SK-N-SH (cell line): ENCODE data around the gene SULT1B1. TPM values are rescaled to one million over a fixed set of nuclear protein-coding genes. Genes with fewer than 3 reads are reported as not detected.

ENCODE experiments used
- CTCF ChIA-PET: fragments of 300-600, 350-600 bp; formaldehyde crosslinking; extraction: SDS; loops from one replicate; lab custom pipeline; 2021; lab: Yijun Ruan, JAX
- POLR2A ChIA-PET: fragments of 350-600 bp; sonication (Branson Sonifier 250); formaldehyde crosslinking; extraction: SDS; loops from one replicate; lab custom pipeline; 2020; ENCODE audit warnings: antibody characterized with exemption, inconsistent platforms; lab: Yijun Ruan, JAX
- DNase-seq: peaks from one replicate; pipeline ENCODE4 v3.0.0; 2012
- H2AFZ ChIP-seq: fragments of 200-600 bp; sonication (generic); 2 replicates; pipeline ENCODE4 v1.8.1; 2016; ENCODE audit warnings: antibody characterized with exemption, mild to moderate bottlenecking, low read depth
- H3F3A ChIP-seq: fragments of 200-600 bp; sonication (generic); replicated peaks from 2 replicates; pipeline ENCODE3; 2016; ENCODE audit warnings: antibody characterized with exemption, mild to moderate bottlenecking; ENCODE audit not compliant: insufficient read depth
- H3K27ac ChIP-seq, 2 experiments: fragments of 200-500 bp in 1 of 2; fragments of 200-600 bp in 1 of 2; sonication (Bioruptor generic) in 1 of 2; sonication (generic), shearing (Covaris generic) in 1 of 2; 2 replicates each; pipeline versions ENCODE4 v1.5.1 to v1.6.1; 2014 to 2016; ENCODE audit warnings: low read depth in 2 of 2, inconsistent platforms in 1 of 2, low read length in 1 of 2, mild to moderate bottlenecking in 1 of 2, mixed read lengths in 1 of 2
- H3K27me3 ChIP-seq: fragments of 200-600 bp; sonication (generic), shearing (Covaris generic); 2 replicates; pipeline ENCODE4 v1.6.1; 2016; ENCODE audit warnings: mixed run types; ENCODE audit not compliant: insufficient read depth
- H3K36me3 ChIP-seq, 2 experiments: fragments of 200-500 bp in 1 of 2; fragments of 200-600 bp in 1 of 2; sonication (Bioruptor generic) in 1 of 2; sonication (generic) in 1 of 2; replicated peaks in 1 of 2; 2 replicates each; pipeline versions ENCODE3 to v1.5.1; 2014 to 2016; ENCODE audit warnings: low read length in 1 of 2, mild to moderate bottlenecking in 1 of 2; ENCODE audit not compliant: insufficient read depth in 2 of 2, control insufficient read depth in 1 of 2
- H3K4me1 ChIP-seq, 2 experiments: fragments of 200-500 bp in 1 of 2; fragments of 200-600 bp in 1 of 2; sonication (Bioruptor generic) in 1 of 2; sonication (generic), shearing (Covaris generic) in 1 of 2; 2 replicates each; pipeline versions ENCODE4 v1.5.1 to v1.6.1; 2014 to 2016; ENCODE audit warnings: low read depth in 1 of 2, low read length in 1 of 2, mixed run types in 1 of 2; ENCODE audit not compliant: insufficient read depth in 2 of 2, control insufficient read depth in 1 of 2
- H3K4me2 ChIP-seq: fragments of 200-600 bp; sonication (generic), shearing (Covaris generic); 2 replicates; pipeline ENCODE4 v1.6.1; 2017; ENCODE audit warnings: mixed run types
- H3K4me3 ChIP-seq, 2 experiments: fragments of 200-500 bp in 1 of 2; fragments of 200-600 bp in 1 of 2; sonication (Bioruptor generic) in 1 of 2; sonication (generic), shearing (Covaris generic) in 1 of 2; 2 replicates each; pipeline versions ENCODE4 v1.5.1 to v1.8.1; 2014 to 2016; ENCODE audit warnings: low read depth in 2 of 2, inconsistent platforms in 1 of 2, low read length in 1 of 2, mild to moderate bottlenecking in 1 of 2, mixed read lengths in 1 of 2, moderate library complexity in 1 of 2
- H3K79me2 ChIP-seq: fragments of 200-600 bp; sonication (generic); 2 replicates; pipeline ENCODE4 v1.8.1; 2017; ENCODE audit warnings: mild to moderate bottlenecking; ENCODE audit not compliant: insufficient read depth
- H3K9ac ChIP-seq: fragments of 200-600 bp; sonication (generic); 2 replicates; pipeline ENCODE4 v1.6.1; 2017; ENCODE audit warnings: mixed run types
- H3K9me2 ChIP-seq: fragments of 200-600 bp; sonication (generic); 2 replicates; pipeline ENCODE4 v1.6.1; 2017; ENCODE audit warnings: mixed run types
- H3K9me3 ChIP-seq: fragments of 200-600 bp; sonication (generic); 2 replicates; pipeline ENCODE4 v1.6.1; 2017; ENCODE audit warnings: mixed run types, mild to moderate bottlenecking, moderate library complexity
- H4K20me1 ChIP-seq: fragments of 200-600 bp; sonication (generic); 2 replicates; pipeline ENCODE4 v1.6.1; 2017; ENCODE audit warnings: mild to moderate bottlenecking, mixed run types; ENCODE audit not compliant: insufficient read depth
- CTCF ChIP-seq: fragments of 200-600 bp; sonication (generic); IDR thresholded peaks from 2 replicates; pipeline ENCODE4 v1.6.1; 2017; ENCODE audit warnings: antibody characterized with exemption, mild to moderate bottlenecking, moderate library complexity
- ELF1 ChIP-seq: IDR thresholded peaks from 2 replicates; pipeline ENCODE4 v1.4.0; 2012
- EP300 ChIP-seq, 2 experiments: IDR thresholded peaks; 2 replicates each; pipeline versions ENCODE4 v1.4.0 to v1.6.1; 2012; ENCODE audit warnings: borderline replicate concordance in 1 of 2, low read depth in 1 of 2, low read length in 1 of 2
- EZH2phosphoT487 ChIP-seq: fragments of 200-600 bp; sonication (generic); IDR thresholded peaks from 2 replicates; pipeline ENCODE4 v1.6.1; 2017; ENCODE audit warnings: low read depth, mixed run types, mild to moderate bottlenecking, antibody characterized with exemption, moderate library complexity, borderline replicate concordance
- FOSL2 ChIP-seq: IDR thresholded peaks from 2 replicates; pipeline ENCODE4 v1.4.0; 2012; ENCODE audit warnings: low read depth, mild to moderate bottlenecking, moderate library complexity, borderline replicate concordance
- FOXM1 ChIP-seq: IDR thresholded peaks from 2 replicates; pipeline ENCODE4 v1.4.0; 2012; ENCODE audit warnings: low read depth, mild to moderate bottlenecking
- JUND ChIP-seq: IDR thresholded peaks from 2 replicates; pipeline ENCODE4 v1.4.0; 2012
- NFIC ChIP-seq: IDR thresholded peaks from 2 replicates; pipeline ENCODE4 v1.4.0; 2012; ENCODE audit warnings: borderline replicate concordance
- NRF1 ChIP-seq: IDR thresholded peaks from 2 replicates; pipeline ENCODE4 v1.6.1; 2012; ENCODE audit warnings: low read depth, mild to moderate bottlenecking, low read length
- PBX3 ChIP-seq: IDR thresholded peaks from 2 replicates; pipeline ENCODE4; 2012
- POLR2AphosphoS5 ChIP-seq: IDR thresholded peaks from 2 replicates; pipeline ENCODE4 v1.6.1; 2012; ENCODE audit warnings: low read depth, low read length
- RXRA ChIP-seq: IDR thresholded peaks from 2 replicates; pipeline ENCODE4 v1.4.0; 2012; ENCODE audit warnings: low read depth, mild to moderate bottlenecking, borderline replicate concordance
- SMC3 ChIP-seq: IDR thresholded peaks from 2 replicates; pipeline ENCODE4 v1.6.1; 2012; ENCODE audit warnings: low read depth, low read length, improper control_type of control experiment
- TCF12 ChIP-seq: IDR thresholded peaks from 2 replicates; pipeline ENCODE4 v1.4.0; 2012
- TEAD4 ChIP-seq: IDR thresholded peaks from 2 replicates; pipeline ENCODE4 v1.4.0; 2012; ENCODE audit warnings: mild to moderate bottlenecking, borderline replicate concordance; ENCODE audit not compliant: insufficient read depth
- USF2 ChIP-seq: fragments of 150-350 bp; IDR thresholded peaks from 2 replicates; pipeline ENCODE4 v1.6.1; 2017; ENCODE audit warnings: antibody characterized with exemption, low read length, low read depth, borderline replicate concordance
- YY1 ChIP-seq: IDR thresholded peaks from 2 replicates; pipeline ENCODE4 v1.4.0; 2012; ENCODE audit warnings: low read depth, mild to moderate bottlenecking
- ZBTB33 ChIP-seq: IDR thresholded peaks from 2 replicates; pipeline ENCODE4 v1.4.0; 2012; ENCODE audit warnings: low read depth, borderline replicate concordance
- polyA plus RNA-seq, 3 experiments: library from polyadenylated mRNA; depleted of rRNA; stranded (reverse); fragments of >200 nt; gene quantifications; 2 replicates each; pipeline ENCODE4 v1.2.3, GENCODE V29; 2012

The SULT1B1 gene
- polyA plus RNA-seq, 1 of the 3 experiments (the other 2 are of a cell fraction) = 14.7 TPM

- POLR2A ChIA-PET = no interaction called here
- no peak for DNase-seq
- CTCF ChIA-PET = interaction anchor here (0.7 kb wide), 1 partner anchor 1565 kb away, joined by 3 read pairs; no protein-coding TSS in a partner anchor
Measured at GRCh38 chr4:69787879-69788278, 27.5 kb upstream of the SULT1B1 start.

More at GRCh38 chr4:69787879-69788278, 27.5 kb upstream of the SULT1B1 start:
- H3K9ac ChIP-seq = peak overlapping the region; percentile 60; the same call in 1 of the 2 replicates
- peak overlapping the region; percentile 17 to 38; a peak in 3 of 4 replicates for H3K4me3 ChIP-seq
- H3K79me2 ChIP-seq = peaks cover 47% of the 10 kb centered on the region
- H3K9me2 ChIP-seq = no peaks in the 10 kb centered on the region
- peaks cover 28% of the 10 kb centered on the region for H3F3A ChIP-seq
- H2AFZ ChIP-seq = no peak overlapping the region
- TF ChIP-seq NFIC = peak; percentile 74
- TF ChIP-seq FOXM1 = no peak; the same call in 1 of the 2 replicates
- TF ChIP-seq ELF1 = no peak
- peak; percentile 80 for TF ChIP-seq TCF12
- TF ChIP-seq PBX3 = peak; percentile 81
- no peak for TF ChIP-seq NRF1
- TF ChIP-seq FOSL2 = peak; percentile 49; the same call in 1 of the 2 replicates
- peak; percentile 36; the same call in 1 of the 2 replicates for TF ChIP-seq TEAD4
- TF ChIP-seq JUND = peak; percentile 49
- no peak for TF ChIP-seq USF2
- no peak for TF ChIP-seq YY1
- TF ChIP-seq SMC3 = no peak
- no peak for TF ChIP-seq POLR2AphosphoS5
- TF ChIP-seq ZBTB33 = no peak
- TF ChIP-seq EZH2phosphoT487 = no peak
- no peak for TF ChIP-seq CTCF
- TF ChIP-seq RXRA = no peak
- peak; percentile 18 to 77; a peak in 2 of 4 replicates for TF ChIP-seq EP300 (IDR thresholded peaks at IDR 0.05; ENCODE audit: borderline replicate concordance in 1 of 2, low read depth in 1 of 2, low read length in 1 of 2)
- no peaks in the 10 kb centered on the region for H3K27me3 ChIP-seq
- H3K9me3 ChIP-seq = no peaks in the 10 kb centered on the region
- no peaks in the 10 kb centered on the region for H3K36me3 ChIP-seq
- H3K4me1 ChIP-seq = no peaks in the 10 kb centered on the region; a peak in 1 of 4 replicates
- H3K27ac ChIP-seq = peak overlapping the region; percentile 11 to 75; a peak in 3 of 4 replicates
- H3K4me2 ChIP-seq = peak overlapping the region; percentile 66
- no peaks in the 10 kb centered on the region for H4K20me1 ChIP-seq
